HG02884 (cell line): ENCODE measurements around the gene CCL26.

Source experiments
- ATAC-seq: cut with Tn5 transposase; IDR thresholded peaks from one replicate; pipeline ENCODE4 v1.9.1; 2021; ENCODE audit warnings: mild to moderate bottlenecking, moderate library complexity; ENCODE audit not compliant: unreplicated experiment

Gene CCL26, protein sequence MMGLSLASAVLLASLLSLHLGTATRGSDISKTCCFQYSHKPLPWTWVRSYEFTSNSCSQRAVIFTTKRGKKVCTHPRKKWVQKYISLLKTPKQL

DNA sequence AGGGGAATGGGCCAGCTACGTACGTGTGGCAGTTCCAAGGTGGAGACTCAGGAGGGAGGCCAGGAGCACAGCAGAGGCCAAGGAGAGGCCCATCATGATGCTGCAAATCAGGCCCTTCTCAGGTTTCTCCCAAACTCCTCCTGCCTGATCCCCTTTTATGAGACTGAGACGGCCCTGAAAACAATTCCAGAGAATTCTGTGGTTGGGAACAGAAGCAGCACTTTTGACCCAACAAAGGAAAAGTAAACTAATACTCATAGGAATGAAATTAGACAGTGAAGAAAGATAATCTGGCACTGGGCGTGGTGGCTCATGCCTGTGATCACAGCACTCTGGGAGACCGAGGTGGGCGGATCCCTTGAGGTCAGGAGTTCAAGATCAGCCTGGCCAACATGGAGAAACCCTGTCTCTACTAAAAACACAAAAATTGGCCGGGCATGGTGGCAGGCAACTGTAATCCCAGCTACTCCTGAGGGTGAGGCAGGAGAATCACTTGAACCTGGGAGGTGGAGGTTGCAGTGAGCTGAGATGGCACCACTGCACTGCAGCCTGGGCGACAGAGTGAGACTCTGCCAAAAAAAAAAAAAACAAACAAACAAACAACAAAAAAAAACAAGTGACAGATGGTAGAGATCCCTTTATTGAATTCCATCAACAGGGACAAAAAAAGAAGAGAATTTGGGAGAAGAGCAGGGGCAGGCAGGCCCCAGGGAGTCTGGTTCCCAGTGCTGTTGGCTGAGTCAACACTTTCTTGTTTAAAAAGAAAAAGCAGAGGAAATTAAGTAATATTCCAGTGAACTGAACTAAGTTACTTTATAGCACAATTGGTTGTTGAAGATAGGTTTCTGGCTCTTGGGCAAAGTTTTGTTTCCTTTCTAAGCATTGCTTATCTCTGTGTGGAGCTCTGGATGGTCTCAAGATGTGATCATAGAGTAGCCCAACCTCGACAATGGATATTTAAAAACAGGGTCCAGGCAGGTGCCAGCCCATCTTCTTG lies at the start of gene CCL26:
TSS of gene CCL26 (minus strand) at position 131 of the 997 bp plus-strand sequence. CDS start at position 96, 35 bp downstream.
- no peak for ATAC-seq

DNA sequence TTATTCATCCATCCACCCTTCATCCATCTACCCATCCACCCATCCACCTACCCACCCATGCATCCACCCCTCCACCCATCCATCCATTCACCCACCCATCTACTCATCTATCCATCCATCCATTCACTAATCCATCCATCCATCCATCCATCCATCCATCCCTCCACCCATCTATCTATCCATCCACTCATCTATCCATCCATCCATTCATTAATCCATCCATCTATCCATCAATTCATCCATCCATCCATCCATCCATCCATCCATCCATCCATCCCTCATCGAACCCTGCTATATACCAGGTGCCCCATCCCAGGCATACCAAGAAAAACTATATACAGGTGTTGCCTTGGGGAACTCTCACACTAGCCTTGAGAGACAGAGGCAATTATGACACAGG lies 48.7 kb upstream of the CCL26 start:
- no peak for ATAC-seq

DNA sequence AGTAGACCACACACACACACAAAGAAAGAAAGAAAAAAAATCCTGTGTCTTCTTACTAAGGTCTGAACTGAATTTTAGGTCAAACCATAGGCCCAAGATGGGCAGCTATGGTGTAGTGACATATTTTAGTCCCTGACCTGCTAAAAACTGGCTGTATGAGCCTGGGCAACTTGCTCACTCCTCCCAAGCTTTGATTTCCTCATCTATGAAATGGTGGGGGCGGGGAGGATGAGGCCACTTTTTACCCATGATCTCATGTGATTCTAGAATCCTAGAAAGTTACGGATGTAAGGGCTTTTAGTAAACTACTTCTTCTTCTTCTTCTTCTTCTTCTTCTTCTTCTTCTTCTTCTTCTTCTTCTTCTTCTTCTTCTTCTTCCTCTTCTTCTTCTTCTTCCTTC lies 47.7 kb upstream of the CCL26 start:
- ATAC-seq, result no peak

DNA sequence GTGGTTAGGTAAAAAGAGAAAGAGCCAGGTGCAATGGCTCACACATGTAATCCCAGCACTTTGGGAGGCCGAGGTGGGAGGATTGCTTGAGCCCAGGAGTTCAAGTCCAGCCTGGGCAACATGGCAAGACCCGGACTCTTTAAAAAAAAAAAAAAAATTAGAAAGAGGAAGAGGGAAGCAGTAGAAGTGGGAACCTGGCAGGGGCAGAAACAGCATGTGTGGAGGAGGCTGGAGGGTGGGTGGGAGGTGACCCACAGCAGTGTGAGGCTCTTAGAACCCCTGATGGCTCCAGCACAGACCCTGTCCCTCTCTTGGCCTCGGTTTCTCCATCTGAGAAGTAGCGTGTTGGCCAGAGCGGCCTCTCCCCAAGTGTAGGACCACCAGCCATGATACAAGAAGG lies 46.5 kb upstream of the CCL26 start:
- no peak for ATAC-seq

DNA sequence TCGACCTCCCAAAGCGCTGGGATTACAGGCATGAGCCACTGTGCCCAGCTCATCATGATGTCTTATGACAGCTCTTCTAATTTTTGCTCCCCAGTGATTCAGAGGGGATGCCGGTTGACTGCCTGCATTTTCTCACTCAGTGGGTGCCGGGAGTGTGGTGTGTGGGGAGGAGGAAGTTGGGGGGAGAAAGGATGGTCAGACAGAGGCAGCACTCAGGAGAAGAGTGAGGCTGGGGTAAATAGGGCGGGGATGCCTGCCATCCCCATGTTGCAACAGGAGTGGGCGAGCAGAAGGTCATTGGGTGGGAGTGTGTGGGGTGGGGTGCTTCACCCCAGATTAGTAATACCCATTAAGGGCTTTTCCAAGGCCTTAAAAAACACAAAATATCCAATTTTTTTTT lies 45.1 kb upstream of the CCL26 start:
- ATAC-seq, result no peak

DNA sequence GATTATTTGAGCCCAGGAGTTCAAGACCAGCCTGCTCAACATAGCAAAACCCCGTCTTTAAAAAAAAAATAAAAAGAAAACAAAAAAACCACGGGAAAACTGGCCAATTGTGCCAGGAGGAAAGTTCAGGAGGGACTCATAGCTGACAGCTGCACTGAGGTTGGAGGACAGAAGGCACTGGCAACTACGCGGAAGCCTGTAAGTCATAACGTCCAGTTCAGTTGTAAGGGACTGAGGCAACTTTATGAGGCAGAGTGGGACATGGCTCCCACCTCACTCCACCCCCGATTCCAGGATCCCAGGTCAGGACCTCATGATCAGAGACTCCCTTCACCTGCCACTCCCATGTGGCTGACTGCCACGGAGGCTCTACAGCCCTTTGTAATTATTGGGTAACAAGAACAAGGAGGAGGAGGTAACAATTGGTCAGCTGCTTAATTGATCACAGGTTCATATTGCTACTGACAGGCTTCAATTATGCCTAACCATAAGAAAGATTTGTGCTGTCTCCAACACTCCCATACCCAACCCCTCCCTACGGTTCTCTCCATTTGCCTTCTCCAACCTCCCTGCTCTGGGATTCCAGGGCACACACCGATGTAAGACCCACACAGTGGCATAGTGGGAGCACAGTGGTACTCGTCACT lies 43.5 kb upstream of the CCL26 start:
- no peak for ATAC-seq

DNA sequence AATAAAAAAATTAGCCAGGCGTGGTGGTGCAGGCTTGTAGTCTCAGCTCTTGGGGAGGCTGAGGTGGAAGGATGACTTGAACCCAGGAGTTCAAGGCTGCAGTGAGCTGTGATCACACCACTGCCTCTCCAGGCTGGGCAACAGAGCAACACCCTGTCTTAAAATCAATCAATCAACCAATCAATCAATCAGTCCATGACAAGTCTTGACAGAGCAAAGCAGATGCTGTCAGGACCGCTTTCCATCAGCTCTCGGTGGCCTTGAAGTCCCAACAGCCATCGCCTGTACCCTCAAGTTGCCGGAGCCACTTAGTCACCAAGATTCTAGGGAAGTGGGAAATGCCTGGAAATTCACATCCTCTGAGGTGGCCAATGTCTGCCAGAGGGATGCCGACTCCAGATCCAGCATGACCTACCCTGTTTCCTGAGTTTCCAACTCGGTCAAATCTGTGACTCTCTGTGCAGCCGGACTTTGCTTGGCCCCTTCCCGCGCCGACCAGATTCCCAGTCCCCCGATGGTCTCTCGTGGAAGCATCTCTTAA lies 42.5 kb upstream of the CCL26 start:
- no peak for ATAC-seq

DNA sequence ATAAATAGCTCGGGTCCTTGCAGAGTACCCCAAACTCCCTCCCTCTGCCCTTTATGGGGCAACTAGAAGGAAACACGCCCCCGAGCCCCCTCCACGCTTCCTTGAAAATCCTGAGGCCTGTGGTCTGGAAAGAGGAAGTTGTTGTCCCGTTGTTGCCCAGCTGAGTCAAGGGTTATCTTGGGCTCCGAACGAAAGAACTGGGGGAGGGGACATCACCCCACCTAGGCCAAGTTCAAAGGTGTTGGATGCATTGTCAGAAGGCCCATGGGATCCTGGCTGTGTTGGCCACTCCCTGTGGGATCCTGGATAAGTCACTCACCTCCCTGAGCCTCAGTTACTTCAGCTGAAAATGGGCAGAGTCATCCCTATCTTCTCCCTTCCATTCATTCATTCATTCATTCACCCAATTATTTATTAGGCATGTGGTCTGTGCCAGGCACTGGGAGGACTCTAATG lies 41.8 kb upstream of the CCL26 start, which contains the start of gene CCL24:
TSS of gene CCL24 (minus strand) at position 26 of the 456 bp plus-strand sequence. CDS start 91 bp downstream, outside the sequence.
- ATAC-seq, result no peak

DNA sequence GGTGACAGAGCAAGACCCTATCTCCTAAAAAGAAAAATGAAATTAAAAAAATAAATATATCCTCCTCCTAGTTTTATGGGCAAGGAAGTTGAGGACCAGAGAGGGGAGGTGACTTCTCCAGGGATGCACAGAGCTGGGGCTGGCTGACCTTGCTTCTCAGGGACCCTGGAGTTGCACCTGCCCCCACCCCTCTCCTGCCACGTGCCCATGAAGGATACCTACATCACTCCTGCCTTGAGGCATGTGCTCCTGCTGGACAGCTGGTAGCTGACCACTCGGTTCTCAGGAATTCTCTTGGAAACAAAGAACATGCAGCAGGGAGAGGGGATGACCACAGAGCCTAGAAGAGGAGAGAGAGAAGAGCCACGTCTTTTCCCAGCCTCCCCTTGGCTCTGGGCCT lies 41.1 kb upstream of the CCL26 start:
- no peak for ATAC-seq

DNA sequence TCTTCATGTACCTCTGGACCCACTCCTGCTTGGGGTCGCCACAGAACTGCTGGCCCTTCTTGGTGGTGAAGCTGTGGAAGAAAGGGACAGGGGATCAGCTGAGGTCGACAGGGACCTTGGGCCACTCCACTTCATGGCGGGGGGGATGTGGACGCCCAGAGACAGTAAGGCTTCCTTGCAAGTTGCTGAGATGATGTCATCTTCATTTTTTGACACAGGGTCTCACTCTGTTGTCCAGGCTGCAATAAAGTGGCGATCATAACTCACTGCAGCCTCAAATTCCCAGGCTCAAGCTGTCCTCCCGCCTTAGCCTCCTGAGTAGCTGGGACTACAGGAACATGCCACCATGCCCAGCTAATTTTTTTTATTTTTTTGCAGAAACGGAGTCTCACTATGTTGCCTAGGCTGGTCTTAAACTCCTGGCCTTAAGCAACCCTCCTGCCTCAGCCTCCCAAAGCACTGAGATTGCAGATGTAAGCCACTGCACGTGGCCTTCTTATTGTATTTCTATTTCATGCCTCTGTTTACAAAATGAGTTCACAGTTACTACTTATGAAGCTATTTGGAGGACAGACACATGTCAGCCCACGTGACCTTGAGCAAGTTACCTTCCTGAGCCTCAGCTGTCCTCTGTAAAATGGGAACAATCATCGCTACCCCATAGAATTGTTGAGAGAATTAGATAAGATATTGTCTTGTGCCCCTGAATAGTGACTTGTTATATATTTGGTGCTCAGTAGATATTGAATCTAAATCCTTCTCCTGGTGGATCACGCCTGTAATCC lies 40.1 kb upstream of the CCL26 start:
- ATAC-seq, result no peak

DNA sequence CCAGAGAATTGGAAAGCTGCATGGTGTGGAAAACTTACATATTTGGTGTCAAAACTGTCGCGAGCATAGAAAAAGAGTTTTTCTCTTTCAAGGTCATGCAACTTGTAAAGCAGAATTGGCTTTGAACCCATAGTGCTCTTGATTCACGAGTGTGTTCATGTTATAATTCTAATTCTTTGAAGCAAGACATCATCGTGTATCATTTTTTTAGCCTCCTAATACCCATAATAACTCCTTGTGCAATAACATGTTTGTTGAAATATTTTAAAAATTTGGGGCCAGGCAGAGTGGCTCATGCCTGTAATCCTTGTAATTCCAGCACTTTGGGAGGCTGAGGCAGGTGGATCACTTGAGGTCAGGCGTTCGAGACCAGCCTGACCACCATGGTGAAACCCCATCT lies 37.4 kb upstream of the CCL26 start:
- no peak for ATAC-seq

DNA sequence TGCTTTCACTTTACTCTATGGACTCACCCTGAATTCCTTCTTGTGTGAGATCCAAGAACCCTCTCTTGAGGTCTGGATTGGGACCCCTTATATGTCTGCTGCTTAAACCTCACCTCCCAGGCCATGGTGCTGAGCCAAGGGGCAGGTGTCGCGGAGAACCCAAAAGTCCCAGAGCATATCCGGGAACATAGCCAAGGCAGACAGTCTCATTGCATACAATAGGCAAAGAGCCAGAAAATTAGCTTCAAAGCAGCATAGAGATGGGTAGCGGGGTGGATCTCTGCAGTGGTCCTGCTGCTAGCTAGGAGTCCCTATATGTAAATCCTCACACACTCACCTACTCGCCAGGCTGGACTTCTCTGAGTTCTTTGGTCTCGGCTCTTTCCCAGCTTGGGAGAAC lies 36.1 kb upstream of the CCL26 start:
- ATAC-seq, result no peak

DNA sequence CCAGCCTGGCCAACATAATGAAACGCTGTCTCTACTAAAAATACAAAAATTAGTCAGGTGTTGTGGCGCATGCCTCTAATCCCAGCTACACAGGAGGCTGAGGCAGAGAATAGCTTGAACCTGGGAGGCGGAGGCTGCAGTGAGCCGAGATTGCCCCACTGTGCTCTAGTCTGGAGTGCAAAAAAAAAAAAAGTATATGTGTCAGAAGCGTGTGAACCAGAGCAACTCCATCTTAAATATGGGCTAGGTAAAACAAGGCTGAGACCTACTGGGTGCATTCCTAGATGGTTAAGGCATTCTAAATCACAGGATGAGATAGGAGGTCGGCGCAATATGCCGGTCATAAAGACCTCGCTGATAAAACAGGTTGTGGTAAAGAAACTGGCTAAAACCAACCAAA lies 35.4 kb upstream of the CCL26 start:
- ATAC-seq, result no peak

DNA sequence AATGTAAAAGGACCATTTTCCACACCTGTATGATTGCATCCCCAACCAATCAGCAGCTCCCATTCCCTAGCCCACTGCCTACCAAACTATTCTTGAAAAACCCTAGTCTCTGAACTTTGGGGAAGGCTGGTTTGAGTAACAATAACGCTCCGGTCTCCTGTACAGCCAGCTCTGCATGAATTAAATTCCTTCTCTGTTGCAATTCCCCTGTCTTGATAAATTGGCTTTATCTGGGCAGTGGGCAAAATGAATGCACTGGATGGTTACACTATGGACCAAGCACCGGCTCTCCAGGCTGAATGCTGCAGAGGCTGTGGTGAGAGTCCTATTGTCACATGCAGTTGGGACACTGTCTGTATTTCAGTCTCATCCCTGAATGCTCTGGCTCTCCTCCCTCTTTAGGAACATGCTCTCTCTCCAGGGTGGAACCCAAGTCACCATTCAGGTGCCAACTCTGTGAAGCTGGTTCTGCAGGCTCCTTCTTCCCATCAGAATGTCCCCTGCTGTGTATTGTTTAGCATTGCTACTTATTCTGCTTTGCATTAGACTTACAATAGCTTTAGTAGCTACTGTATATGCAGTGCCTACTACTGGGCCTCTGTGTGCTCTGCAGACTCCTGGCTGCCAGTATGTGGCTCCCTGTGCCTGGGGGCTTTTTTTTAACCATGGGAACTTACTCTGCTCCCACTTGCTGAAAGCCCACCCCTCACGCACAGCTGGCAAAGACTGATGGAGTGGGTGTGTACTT lies 34.7 kb upstream of the CCL26 start:
- ATAC-seq, result no peak

DNA sequence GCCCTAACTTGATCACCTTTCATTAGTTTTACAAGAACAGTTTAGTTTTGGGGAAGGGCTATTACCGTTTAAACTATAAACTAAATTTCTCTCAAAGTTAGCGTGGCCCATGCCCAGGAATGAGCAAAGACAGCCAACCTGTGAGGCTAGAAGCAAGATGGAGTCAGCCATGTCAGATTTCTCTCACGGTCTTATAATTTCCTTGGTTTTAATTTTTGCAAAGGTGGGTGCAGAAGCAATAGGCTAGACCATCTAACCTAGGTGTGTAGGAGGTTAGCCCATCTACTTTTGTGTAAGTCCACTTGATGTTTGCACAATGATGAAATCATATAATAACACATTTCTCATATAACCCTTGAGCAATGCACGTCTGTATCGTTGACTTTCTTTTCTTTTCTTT lies 32.7 kb upstream of the CCL26 start:
- ATAC-seq, result no peak

DNA sequence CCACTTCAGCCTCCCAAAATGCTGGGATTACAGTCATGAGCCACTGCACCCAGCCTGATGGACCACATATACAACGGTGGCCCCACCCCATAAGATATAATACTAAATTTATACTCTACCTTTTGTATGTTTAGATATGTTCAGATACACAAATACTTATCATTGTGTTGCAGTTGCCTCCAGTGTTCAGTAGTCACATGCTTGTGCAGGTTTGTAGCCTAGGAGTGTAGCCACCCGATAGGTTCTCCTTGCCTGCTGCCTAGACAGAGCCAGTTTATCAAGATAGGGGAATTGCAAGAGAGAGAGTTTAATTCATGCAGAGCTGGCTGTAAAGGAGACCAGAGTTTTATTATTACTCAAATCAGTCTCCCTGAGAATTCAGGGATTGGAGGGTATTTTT lies 32.0 kb upstream of the CCL26 start:
- no peak for ATAC-seq

DNA sequence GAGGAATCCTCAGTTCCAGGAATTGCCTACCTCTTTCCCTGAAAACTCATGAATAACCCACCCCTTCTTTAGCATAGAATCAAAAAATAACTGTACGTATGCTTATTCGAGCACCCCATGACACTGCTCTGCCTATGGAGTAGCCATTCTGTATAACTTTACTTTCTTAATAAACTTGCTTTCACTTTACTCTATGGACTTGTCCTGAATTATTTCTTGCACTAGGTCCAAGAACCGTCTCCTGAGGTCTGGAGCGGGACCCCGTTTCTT lies 30.5 kb upstream of the CCL26 start:
- ATAC-seq, result no peak

DNA sequence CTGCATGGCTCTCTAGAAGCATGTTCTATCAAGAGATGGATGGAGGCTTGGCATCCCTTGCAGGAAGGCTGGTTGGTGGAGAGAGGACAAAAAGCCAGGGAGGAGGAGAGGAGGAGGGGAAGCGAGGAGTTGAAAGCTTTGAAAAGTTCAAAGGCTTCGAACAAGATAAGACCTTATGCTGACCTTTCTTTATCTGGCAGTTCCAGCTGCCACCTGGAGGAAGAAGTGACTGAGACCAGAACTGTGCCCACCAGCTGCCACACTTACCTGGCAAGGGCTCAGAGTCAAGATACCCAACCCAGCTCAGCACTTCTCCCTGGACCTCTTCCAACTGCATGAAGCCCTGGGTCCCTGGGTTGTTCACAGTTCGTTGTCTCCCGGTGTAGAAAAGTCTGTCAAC lies 26.8 kb upstream of the CCL26 start:
- ATAC-seq, result no peak

DNA sequence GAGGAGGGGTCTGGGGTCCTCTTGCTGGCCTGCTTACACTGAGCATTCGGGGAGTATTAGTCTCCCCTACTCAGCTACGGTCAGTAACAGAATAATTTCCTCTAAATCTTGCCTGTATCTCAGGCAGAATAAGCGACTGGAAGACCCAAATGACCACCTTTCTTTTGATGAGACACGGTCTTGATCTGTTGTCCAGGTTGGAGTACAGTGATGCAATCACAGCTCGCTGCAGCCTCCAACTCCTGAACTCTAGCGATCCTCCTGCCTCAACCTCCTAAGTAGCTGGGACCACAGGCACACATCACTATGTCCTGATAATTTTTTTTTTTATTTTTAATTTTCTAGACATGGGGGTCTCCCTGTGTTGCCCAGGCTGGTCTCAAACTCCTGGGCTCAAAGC lies 24.4 kb upstream of the CCL26 start:
- ATAC-seq, result no peak

DNA sequence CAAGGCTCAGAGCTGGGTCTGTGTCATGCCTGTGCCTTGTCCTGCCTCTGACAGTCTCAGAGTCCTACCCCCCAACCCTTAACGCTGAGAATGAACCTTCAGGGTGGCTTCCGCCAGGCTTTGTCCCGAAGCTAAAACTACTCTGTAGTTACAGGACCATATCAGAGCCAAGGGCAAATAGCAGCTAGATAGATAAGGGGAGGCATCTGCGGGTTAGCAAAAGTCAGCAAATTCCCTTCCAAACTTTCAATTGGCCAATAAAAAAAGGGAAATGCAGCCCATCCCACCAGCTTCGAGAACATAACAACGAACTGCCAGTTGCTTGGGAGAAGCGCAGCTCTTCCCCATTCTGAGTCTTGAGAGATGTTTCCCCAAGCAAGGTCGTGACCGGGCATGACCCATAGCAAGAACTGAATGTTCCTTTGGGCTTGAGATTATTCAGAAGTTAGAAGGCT lies 23.8 kb upstream of the CCL26 start:
- ATAC-seq, result no peak
